ENCODE measurements around the gene ISLR.

Gene ISLR

GRCh38 chr15:74141591-74141990, 31.9 kb upstream of the ISLR start:
- TF ChIP-seq POLR2AphosphoS5 (IDR thresholded peaks at IDR 0.05; ENCODE audit: low read depth, low read length) (no peak), REST (IDR thresholded peaks at IDR 0.05; ENCODE audit: insufficient read depth in 1 of 2, low read depth in 2 of 2, low read length in 2 of 2) (no peak), SIN3A (IDR thresholded peaks at IDR 0.05; ENCODE audit: borderline replicate concordance, insufficient read depth, low read length) (no peak), TAF1 (IDR thresholded peaks at IDR 0.05; ENCODE audit: borderline replicate concordance, insufficient read depth, low read length) (no peak), FOXP2 (optimal IDR thresholded peaks at IDR 0.05; ENCODE audit: borderline replicate concordance, extremely low read depth, extremely low read length, insufficient read depth) (no peak)

DNA sequence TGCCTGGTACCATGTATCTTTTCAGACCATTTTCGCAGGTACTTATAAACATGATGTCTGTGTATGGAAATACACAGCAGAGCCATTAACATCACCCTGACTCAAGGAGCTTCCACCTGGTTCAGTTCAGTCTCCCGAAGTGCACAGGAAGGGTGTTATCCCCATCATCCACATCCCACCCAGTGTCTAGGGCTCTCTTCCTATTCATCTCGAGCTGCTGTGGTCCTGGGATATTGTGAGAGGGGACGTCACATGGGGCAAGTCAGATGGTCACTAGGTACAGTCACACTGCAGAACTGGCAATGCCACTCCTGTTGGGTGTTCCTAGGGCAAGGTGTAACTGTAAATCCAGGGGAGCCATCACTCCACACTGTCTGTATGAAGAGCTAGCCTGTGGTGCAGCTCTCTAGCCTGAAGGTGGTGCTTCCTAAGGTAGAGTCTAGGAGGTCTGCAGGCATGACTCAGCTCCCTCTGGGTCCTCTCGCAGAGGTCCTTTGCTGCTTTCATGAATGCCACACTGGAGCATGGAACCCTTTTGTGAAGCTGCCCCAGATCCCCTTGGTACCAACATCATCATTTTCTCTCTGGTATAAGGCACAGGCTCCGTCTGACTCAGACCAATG, 29.2 kb upstream of the ISLR start:
- no peak for TF ChIP-seq FOXP2 (optimal IDR thresholded peaks at IDR 0.05; ENCODE audit: borderline replicate concordance, extremely low read depth, extremely low read length, insufficient read depth)
- TF ChIP-seq TAF1 (IDR thresholded peaks at IDR 0.05; ENCODE audit: borderline replicate concordance, insufficient read depth, low read length), result no peak
- TF ChIP-seq POLR2AphosphoS5 (IDR thresholded peaks at IDR 0.05; ENCODE audit: low read depth, low read length), result no peak
- no peak for TF ChIP-seq REST (IDR thresholded peaks at IDR 0.05; ENCODE audit: insufficient read depth in 1 of 2, low read depth in 2 of 2, low read length in 2 of 2)
- TF ChIP-seq SIN3A (IDR thresholded peaks at IDR 0.05; ENCODE audit: borderline replicate concordance, insufficient read depth, low read length), result no peak

GRCh38 chr15:74146277-74146800, 27.2 kb upstream of the ISLR start:
- TF ChIP-seq POLR2AphosphoS5 (IDR thresholded peaks at IDR 0.05; ENCODE audit: low read depth, low read length), result no peak
- peak; percentile 18 to 75; a peak in 1 of 4 replicates for TF ChIP-seq REST (IDR thresholded peaks at IDR 0.05; ENCODE audit: insufficient read depth in 1 of 2, low read depth in 2 of 2, low read length in 2 of 2)

GRCh38 chr15:74147051-74147450, 26.5 kb upstream of the ISLR start:
- TF ChIP-seq POLR2AphosphoS5 (IDR thresholded peaks at IDR 0.05; ENCODE audit: low read depth, low read length), result no peak
- no peak for TF ChIP-seq FOXP2 (optimal IDR thresholded peaks at IDR 0.05; ENCODE audit: borderline replicate concordance, extremely low read depth, extremely low read length, insufficient read depth)
- no peak for TF ChIP-seq SIN3A (IDR thresholded peaks at IDR 0.05; ENCODE audit: borderline replicate concordance, insufficient read depth, low read length)
- no peak for TF ChIP-seq REST (IDR thresholded peaks at IDR 0.05; ENCODE audit: insufficient read depth in 1 of 2, low read depth in 2 of 2, low read length in 2 of 2)
- no peak for TF ChIP-seq TAF1 (IDR thresholded peaks at IDR 0.05; ENCODE audit: borderline replicate concordance, insufficient read depth, low read length)
